ENCODE measurements around the gene LRG1.
"Not testable (repeated sequence)": the region's sequence is repeated elsewhere in the genome, so short reads cannot be mapped to it uniquely, and the experiment has no call there.

Gene LRG1

DNA sequence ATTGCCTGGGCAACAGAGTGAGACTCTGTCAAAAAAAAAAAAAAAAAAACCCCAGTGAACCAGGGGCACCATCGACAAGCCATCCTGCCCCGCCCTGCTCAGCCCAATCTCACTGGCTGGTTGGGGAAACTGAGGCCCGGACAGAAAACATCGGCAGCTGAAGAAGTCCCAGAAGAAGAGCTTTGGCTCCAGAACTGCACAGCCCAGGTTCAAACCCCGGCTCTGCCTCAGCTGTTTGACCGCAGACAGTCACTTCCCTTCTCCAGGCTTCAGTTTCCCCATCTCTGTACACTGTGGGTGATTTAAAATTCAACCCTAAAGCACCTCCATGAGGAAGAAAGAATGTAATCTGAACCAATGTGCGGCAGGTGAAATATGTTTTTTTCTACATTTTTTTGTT is 29.1 kb upstream of the LRG1 start:
- H3K27ac ChIP-seq (ENCODE audit: low read depth, low read length) = no peak overlapping the region
- H3K79me2 ChIP-seq (ENCODE audit: insufficient read depth, low read length) = no peaks in the 10 kb centered on the region
- H3K27me3 ChIP-seq (ENCODE audit: low read length) = no peaks in the 10 kb centered on the region
- no peaks in the 10 kb centered on the region for H3F3A ChIP-seq (ENCODE audit: insufficient read depth)
- TF ChIP-seq, protein P1, sequence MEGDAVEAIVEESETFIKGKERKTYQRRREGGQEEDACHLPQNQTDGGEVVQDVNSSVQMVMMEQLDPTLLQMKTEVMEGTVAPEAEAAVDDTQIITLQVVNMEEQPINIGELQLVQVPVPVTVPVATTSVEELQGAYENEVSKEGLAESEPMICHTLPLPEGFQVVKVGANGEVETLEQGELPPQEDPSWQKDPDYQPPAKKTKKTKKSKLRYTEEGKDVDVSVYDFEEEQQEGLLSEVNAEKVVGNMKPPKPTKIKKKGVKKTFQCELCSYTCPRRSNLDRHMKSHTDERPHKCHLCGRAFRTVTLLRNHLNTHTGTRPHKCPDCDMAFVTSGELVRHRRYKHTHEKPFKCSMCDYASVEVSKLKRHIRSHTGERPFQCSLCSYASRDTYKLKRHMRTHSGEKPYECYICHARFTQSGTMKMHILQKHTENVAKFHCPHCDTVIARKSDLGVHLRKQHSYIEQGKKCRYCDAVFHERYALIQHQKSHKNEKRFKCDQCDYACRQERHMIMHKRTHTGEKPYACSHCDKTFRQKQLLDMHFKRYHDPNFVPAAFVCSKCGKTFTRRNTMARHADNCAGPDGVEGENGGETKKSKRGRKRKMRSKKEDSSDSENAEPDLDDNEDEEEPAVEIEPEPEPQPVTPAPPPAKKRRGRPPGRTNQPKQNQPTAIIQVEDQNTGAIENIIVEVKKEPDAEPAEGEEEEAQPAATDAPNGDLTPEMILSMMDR (IDR thresholded peaks at IDR 0.05; ENCODE audit: insufficient read depth, low read length, poor library complexity, severe bottlenecking) = no peak
- no peak for TF ChIP-seq EZH2phosphoT487 (conservative IDR thresholded peaks at IDR 0.05; ENCODE audit: low read length)
- no peak overlapping the region for H2AFZ ChIP-seq (ENCODE audit: low read depth, low read length, severe bottlenecking)
- H3K4me3 ChIP-seq (ENCODE audit: insufficient read depth, low read length, poor library complexity, severe bottlenecking) = no peak overlapping the region
- H4K20me1 ChIP-seq (ENCODE audit: low read depth, low read length) = no peaks in the 10 kb centered on the region
- no peak overlapping the region for H3K4me2 ChIP-seq (ENCODE audit: low read depth, low read length, poor library complexity, severe bottlenecking)
- H3K9ac ChIP-seq (ENCODE audit: low read length) = no peak overlapping the region
- H3K9me2 ChIP-seq (replicated peaks; ENCODE audit: insufficient read depth, low read length) = no peaks in the 10 kb centered on the region
- no peaks in the 10 kb centered on the region for H3K9me3 ChIP-seq (ENCODE audit: insufficient read depth, low read length)
- no peaks in the 10 kb centered on the region for H3K36me3 ChIP-seq (ENCODE audit: low read length)

DNA sequence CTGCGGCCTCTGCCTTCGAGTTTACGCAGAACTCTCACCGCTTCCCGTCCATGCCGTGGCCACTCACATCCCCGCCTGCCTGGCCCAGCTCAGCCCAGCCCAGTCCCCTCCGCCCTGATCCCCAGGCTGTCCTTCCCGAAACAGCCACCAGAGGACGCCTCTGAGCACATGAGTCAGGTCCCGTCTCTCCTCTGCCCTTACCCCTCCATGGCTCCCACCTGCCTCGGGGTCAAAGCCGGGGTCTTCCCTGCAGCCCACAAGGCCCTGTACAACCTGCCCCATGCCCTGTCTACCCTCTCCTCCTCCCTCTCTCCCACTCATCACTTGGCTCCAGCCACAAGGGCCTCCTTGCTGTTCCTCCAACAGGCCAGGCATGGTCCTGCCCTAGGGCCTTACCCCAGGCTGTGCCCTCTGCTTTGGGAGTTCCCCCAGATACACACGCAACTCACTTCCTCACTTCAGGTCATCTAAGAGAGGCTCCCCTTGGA is 27.8 kb upstream of the LRG1 start:
- H3K79me2 ChIP-seq (ENCODE audit: insufficient read depth, low read length) = no peaks in the 10 kb centered on the region
- H3K4me2 ChIP-seq (ENCODE audit: low read depth, low read length, poor library complexity, severe bottlenecking) = no peak overlapping the region
- TF ChIP-seq EZH2phosphoT487 (conservative IDR thresholded peaks at IDR 0.05; ENCODE audit: low read length) = no peak
- TF ChIP-seq, protein P1 (IDR thresholded peaks at IDR 0.05; ENCODE audit: insufficient read depth, low read length, poor library complexity, severe bottlenecking) = peak; percentile 34
- H3K9me2 ChIP-seq (replicated peaks; ENCODE audit: insufficient read depth, low read length) = no peaks in the 10 kb centered on the region
- no peaks in the 10 kb centered on the region for H4K20me1 ChIP-seq (ENCODE audit: low read depth, low read length)
- no peak overlapping the region for H3K27ac ChIP-seq (ENCODE audit: low read depth, low read length)
- no peaks in the 10 kb centered on the region for H3K27me3 ChIP-seq (ENCODE audit: low read length)
- no peaks in the 10 kb centered on the region for H3F3A ChIP-seq (ENCODE audit: insufficient read depth)
- H2AFZ ChIP-seq (ENCODE audit: low read depth, low read length, severe bottlenecking) = no peak overlapping the region
- no peaks in the 10 kb centered on the region for H3K36me3 ChIP-seq (ENCODE audit: low read length)
- H3K4me3 ChIP-seq (ENCODE audit: insufficient read depth, low read length, poor library complexity, severe bottlenecking) = no peak overlapping the region
- H3K9ac ChIP-seq (ENCODE audit: low read length) = no peak overlapping the region
- no peaks in the 10 kb centered on the region for H3K9me3 ChIP-seq (ENCODE audit: insufficient read depth, low read length)

DNA sequence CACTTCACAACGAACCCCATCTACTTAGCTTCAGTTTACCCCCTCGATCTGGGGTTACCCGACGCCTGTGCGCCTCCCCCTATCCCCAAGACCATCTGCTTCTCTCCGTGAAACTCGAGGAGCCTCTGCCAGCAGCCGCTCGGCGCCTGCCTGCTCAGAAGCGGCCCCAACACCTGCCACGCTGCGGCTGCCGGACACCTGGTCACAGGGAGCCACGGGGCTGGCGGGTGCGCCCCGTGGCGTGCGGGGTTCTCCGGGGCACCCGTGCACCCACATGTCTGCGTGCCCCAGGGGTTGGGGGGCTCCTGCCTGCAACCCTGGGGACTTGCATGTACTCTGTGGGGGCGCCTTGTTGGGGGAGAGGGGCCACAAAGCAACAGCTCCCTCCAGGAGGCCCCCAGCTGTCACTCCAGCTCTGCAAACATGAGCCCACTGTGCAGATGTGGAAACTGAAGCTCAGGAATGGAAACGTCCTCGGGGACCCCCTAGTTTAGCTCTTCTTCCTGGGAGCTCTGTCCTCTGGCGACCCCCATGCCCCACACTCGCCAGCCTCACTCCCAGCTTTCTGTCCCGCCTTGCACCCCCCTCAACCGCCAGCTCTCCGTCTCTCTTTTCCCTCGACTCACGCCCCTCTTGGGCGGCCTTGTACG is 26.7 kb upstream of the LRG1 start:
- Histone ChIP-seq H3K4me3 (ENCODE audit: insufficient read depth, low read length, poor library complexity, severe bottlenecking) (no peak overlapping the region), H3F3A (ENCODE audit: insufficient read depth) (no peaks in the 10 kb centered on the region), H3K9me3 (ENCODE audit: insufficient read depth, low read length) (no peaks in the 10 kb centered on the region), H4K20me1 (ENCODE audit: low read depth, low read length) (no peaks in the 10 kb centered on the region), H3K4me2 (ENCODE audit: low read depth, low read length, poor library complexity, severe bottlenecking) (no peak overlapping the region), H3K27ac (ENCODE audit: low read depth, low read length) (no peak overlapping the region), H3K79me2 (ENCODE audit: insufficient read depth, low read length) (no peaks in the 10 kb centered on the region), H3K9me2 (replicated peaks; ENCODE audit: insufficient read depth, low read length) (no peaks in the 10 kb centered on the region), H3K9ac (ENCODE audit: low read length) (no peak overlapping the region), H3K36me3 (ENCODE audit: low read length) (no peaks in the 10 kb centered on the region), H3K27me3 (ENCODE audit: low read length) (no peaks in the 10 kb centered on the region), H2AFZ (ENCODE audit: low read depth, low read length, severe bottlenecking) (no peak overlapping the region)
- TF ChIP-seq, protein P1 (IDR thresholded peaks at IDR 0.05; ENCODE audit: insufficient read depth, low read length, poor library complexity, severe bottlenecking) = no peak

DNA sequence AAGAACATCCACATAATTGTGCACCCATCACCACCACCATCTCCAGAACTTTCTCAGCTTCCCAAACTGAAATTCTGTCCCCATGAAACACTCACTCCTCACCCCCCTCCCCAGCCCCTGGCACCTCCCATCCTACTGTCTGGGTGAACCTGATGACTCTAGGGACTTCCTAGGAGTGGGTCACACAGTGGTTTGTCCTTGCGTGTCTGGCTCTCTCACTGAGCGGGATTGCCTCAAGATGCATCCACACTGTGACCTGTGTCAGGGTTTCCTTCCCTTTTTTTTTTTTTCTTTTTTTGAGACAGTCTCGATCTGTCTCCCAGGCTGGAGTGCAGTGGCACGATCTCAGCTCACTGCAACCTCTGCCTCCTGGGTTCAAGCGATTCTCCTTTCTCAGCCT is 23.7 kb upstream of the LRG1 start:
- not testable (repeated sequence) for H3K9me3 ChIP-seq (ENCODE audit: insufficient read depth, low read length); H3K4me3 ChIP-seq (ENCODE audit: insufficient read depth, low read length, poor library complexity, severe bottlenecking); H3K36me3 ChIP-seq (ENCODE audit: low read length); H4K20me1 ChIP-seq (ENCODE audit: low read depth, low read length); H3K27me3 ChIP-seq (ENCODE audit: low read length); H3K79me2 ChIP-seq (ENCODE audit: insufficient read depth, low read length); H3F3A ChIP-seq (ENCODE audit: insufficient read depth); H3K9ac ChIP-seq (ENCODE audit: low read length); H3K4me2 ChIP-seq (ENCODE audit: low read depth, low read length, poor library complexity, severe bottlenecking); H3K9me2 ChIP-seq (replicated peaks; ENCODE audit: insufficient read depth, low read length); H2AFZ ChIP-seq (ENCODE audit: low read depth, low read length, severe bottlenecking); H3K27ac ChIP-seq (ENCODE audit: low read depth, low read length)

DNA sequence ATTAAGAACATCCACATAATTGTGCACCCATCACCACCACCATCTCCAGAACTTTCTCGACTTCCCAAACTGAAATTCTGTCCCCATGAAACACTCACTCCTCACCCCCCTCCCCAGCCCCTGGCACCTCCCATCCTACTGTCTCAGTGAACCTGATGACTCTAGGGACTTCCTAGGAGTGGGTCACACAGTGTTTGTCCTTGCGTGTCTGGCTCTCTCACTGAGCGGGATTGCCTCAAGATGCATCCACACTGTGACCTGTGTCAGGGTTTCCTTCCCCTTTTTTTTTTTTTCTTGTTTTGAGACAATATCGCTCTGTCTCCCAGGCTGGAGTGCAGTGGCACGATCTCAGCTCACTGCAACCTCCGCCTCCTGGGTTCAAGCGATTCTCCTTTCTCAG is 22.2 kb upstream of the LRG1 start:
- H3K27ac ChIP-seq (ENCODE audit: low read depth, low read length); H3K9me2 ChIP-seq (replicated peaks; ENCODE audit: insufficient read depth, low read length); H3F3A ChIP-seq (ENCODE audit: insufficient read depth); H3K79me2 ChIP-seq (ENCODE audit: insufficient read depth, low read length); H3K4me2 ChIP-seq (ENCODE audit: low read depth, low read length, poor library complexity, severe bottlenecking); H4K20me1 ChIP-seq (ENCODE audit: low read depth, low read length); H3K9ac ChIP-seq (ENCODE audit: low read length); H3K9me3 ChIP-seq (ENCODE audit: insufficient read depth, low read length); H3K27me3 ChIP-seq (ENCODE audit: low read length); H2AFZ ChIP-seq (ENCODE audit: low read depth, low read length, severe bottlenecking); H3K4me3 ChIP-seq (ENCODE audit: insufficient read depth, low read length, poor library complexity, severe bottlenecking); H3K36me3 ChIP-seq (ENCODE audit: low read length): not testable (repeated sequence)
